ENCODE measurements around the gene BCAP31.
"Not testable (repeated sequence)": the region's sequence is repeated elsewhere in the genome, so short reads cannot be mapped to it uniquely, and the experiment has no call there.

Gene BCAP31

DNA sequence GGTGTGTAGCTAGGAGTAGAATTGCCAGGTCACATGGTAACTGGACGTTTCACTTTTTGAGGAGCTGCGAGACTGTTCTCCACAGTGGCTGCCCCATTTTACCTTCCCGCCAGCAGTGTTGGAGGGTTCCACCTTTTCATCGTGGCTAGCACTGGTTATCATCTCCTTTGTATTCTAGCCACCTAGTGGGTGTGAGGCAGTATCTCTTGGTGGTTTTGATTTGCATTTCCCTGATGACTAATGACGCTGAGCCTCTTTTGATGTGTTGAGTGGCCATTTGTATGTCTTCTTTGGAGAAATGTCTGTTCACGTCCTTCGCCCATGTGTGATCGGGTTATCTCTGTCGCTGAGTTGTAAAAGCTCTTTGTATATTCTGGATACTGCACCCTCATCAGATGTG is 11.1 kb upstream of the BCAP31 start:
- no peak overlapping the region for H3K4me3 ChIP-seq (ENCODE audit: low read depth, low read length)
- TF ChIP-seq, protein P1, sequence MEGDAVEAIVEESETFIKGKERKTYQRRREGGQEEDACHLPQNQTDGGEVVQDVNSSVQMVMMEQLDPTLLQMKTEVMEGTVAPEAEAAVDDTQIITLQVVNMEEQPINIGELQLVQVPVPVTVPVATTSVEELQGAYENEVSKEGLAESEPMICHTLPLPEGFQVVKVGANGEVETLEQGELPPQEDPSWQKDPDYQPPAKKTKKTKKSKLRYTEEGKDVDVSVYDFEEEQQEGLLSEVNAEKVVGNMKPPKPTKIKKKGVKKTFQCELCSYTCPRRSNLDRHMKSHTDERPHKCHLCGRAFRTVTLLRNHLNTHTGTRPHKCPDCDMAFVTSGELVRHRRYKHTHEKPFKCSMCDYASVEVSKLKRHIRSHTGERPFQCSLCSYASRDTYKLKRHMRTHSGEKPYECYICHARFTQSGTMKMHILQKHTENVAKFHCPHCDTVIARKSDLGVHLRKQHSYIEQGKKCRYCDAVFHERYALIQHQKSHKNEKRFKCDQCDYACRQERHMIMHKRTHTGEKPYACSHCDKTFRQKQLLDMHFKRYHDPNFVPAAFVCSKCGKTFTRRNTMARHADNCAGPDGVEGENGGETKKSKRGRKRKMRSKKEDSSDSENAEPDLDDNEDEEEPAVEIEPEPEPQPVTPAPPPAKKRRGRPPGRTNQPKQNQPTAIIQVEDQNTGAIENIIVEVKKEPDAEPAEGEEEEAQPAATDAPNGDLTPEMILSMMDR (IDR thresholded peaks at IDR 0.05; ENCODE audit: low read depth, low read length, missing control alignments) = peak; percentile 34
- DNase-seq (ENCODE audit: low read depth) = no peak

- TF ChIP-seq, protein P1 (IDR thresholded peaks at IDR 0.05; ENCODE audit: low read depth, low read length, missing control alignments) = no peak
- no peak for DNase-seq (ENCODE audit: low read depth)
- H3K4me3 ChIP-seq (ENCODE audit: low read depth, low read length) = no peak overlapping the region
Measured at GRCh38 chrX:153734871-153735270, 10.7 kb upstream of the BCAP31 start.

DNA sequence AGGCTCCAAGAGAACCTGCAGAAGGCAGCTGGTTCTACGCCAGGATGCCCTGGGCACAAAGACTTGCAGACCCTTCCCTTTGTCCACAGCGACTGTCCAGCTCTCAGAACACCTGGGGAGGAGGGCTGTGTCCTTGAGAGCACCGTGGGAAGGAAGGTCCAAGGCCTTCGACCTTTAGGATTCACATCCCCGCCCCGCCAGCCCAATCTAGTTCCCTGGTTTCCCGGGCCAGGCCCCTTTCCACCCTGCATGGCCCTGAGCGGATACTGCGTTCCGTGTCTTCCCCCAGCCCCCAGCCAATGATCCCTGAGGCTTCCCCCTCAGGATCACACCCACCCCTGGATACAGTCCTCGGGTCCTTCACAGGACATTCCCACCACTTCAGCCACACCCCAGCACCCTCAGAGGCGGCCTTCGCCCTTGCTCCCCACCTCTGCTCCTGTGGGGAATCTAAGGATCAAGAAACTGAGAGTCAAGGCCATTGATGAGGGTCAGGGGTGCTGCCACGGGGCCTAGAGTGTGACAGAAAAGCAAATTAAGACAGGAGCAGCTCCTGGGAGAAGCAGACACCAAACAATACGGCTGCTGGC is 9.6 kb upstream of the BCAP31 start:
- TF ChIP-seq, protein P1 (IDR thresholded peaks at IDR 0.05; ENCODE audit: low read depth, low read length, missing control alignments) = no peak
- no peak overlapping the region for H3K4me3 ChIP-seq (ENCODE audit: low read depth, low read length)
- DNase-seq (ENCODE audit: low read depth) = no peak

DNA sequence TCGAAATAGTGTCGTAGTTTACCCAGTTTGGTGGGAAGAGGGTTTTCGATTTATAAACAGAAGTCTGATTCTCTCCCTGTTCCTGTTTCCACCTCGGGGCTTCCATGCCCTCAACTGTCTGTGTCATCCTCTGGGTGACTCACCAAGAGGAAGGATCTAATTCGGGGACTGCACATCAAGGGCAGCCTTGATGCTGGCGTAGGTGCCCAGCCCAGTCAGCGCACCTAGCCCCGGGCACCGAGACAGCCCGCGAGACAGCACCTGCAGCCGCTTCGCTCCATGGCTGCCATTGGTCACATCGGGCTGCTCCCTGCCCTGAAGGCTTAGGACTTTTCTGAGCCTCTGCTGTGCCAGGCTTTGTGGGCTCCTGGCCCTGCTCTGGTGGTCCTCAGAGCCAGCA is 8.2 kb upstream of the BCAP31 start:
- no peak overlapping the region for H3K4me3 ChIP-seq (ENCODE audit: low read depth, low read length)
- TF ChIP-seq, protein P1 (IDR thresholded peaks at IDR 0.05; ENCODE audit: low read depth, low read length, missing control alignments) = no peak
- no peak for DNase-seq (ENCODE audit: low read depth)

GRCh38 chrX:153731845-153732215 is 7.6 kb upstream of the BCAP31 start:
- TF ChIP-seq, protein P1 (IDR thresholded peaks at IDR 0.05; ENCODE audit: low read depth, low read length, missing control alignments) = no peak
- no peak overlapping the region for H3K4me3 ChIP-seq (ENCODE audit: low read depth, low read length)
- DNase-seq (ENCODE audit: low read depth) = no peak

- DNase-seq (ENCODE audit: low read depth) = no peak
- H3K4me3 ChIP-seq (ENCODE audit: low read depth, low read length) = no peak overlapping the region
- TF ChIP-seq, protein P1 (IDR thresholded peaks at IDR 0.05; ENCODE audit: low read depth, low read length, missing control alignments) = no peak
Measured at GRCh38 chrX:153731117-153731844, 7.1 kb upstream of the BCAP31 start.

- H3K4me3 ChIP-seq (ENCODE audit: low read depth, low read length); DNase-seq (ENCODE audit: low read depth): not testable (repeated sequence)
Measured at GRCh38 chrX:153730115-153730514, 5.9 kb upstream of the BCAP31 start.

Data from GM12864 (cell line).